GM12874 (cell line): ENCODE results near the gene SNX7.

Experiments
- TF ChIP-seq, protein P1 (sequence below): IDR thresholded peaks from 2 replicates; pipeline ENCODE4 v1.5.1; 2011; ENCODE audit warnings: low read depth, mild to moderate bottlenecking, control low read depth, low read length, moderate library complexity; ENCODE audit not compliant: insufficient read depth

The SNX7 gene

DNA sequence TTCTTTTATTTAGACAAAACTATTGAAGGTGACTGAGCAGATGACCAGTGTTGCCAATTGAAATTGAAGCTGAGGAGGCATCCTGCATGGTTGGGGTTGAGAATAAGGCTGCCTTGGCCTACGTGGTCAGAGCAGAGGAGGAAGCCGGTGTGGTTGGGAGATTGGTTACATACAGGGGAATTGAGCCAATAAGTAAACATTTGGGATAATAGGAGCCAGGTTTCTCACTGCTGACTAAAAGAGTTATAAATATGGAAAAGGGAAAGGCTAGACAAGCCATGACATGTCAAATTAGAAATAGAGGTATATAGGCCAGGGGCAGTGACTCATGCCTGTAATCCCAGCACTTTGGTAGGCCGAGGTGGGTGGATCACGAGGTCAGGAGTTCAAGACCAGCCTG lies 15.8 kb downstream of the SNX7 start:
- TF ChIP-seq, protein P1, sequence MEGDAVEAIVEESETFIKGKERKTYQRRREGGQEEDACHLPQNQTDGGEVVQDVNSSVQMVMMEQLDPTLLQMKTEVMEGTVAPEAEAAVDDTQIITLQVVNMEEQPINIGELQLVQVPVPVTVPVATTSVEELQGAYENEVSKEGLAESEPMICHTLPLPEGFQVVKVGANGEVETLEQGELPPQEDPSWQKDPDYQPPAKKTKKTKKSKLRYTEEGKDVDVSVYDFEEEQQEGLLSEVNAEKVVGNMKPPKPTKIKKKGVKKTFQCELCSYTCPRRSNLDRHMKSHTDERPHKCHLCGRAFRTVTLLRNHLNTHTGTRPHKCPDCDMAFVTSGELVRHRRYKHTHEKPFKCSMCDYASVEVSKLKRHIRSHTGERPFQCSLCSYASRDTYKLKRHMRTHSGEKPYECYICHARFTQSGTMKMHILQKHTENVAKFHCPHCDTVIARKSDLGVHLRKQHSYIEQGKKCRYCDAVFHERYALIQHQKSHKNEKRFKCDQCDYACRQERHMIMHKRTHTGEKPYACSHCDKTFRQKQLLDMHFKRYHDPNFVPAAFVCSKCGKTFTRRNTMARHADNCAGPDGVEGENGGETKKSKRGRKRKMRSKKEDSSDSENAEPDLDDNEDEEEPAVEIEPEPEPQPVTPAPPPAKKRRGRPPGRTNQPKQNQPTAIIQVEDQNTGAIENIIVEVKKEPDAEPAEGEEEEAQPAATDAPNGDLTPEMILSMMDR = no peak

DNA sequence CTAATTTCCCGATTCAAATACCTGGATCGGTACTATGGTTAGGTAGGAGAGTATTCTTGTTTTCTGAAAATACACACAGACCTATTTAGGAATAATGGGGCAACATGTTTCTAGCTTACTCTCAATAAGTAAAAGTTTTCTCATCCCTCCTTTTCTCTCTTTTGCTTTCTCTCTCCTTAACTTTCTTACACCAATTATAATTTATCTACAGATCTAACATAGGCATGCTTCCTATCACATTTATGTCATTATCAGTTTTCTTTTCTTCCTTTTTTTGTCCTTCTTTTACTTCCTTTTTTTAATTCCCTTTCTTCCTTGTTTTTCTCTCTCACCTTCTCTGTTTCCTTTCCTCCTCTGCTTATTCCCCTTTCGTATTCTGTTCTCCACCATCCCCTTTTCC lies 20.3 kb downstream of the SNX7 start:
- TF ChIP-seq, protein P1 = no peak

DNA sequence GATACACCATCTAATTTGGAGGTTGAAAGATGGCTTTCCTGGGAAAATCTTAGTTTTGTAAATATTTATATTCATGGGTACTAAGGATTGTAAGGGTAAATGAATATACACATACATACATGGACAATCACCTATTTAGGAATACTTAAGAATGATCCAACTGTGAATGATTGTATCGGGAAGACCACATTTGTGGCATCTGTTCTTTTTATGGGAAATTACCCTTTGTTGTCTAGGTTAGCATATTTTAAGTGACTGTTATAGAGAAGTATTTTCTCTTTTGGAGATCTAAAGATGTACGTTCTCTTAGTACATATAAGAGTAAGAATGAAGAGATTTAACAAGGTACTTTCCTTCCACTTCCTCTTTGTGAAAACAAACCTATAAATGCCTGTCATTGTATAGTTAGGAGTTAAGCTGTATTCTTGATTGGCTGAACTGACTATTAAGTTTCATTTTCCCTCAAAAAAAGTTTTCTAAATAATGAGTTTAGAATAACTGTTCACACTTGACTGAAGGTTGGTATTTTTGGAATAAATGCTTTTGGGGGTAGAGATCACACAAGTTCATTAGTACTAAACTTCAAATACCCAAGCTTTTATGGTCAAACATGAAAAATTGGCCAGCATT lies 26.7 kb downstream of the SNX7 start:
- TF ChIP-seq, protein P1 = no peak

DNA sequence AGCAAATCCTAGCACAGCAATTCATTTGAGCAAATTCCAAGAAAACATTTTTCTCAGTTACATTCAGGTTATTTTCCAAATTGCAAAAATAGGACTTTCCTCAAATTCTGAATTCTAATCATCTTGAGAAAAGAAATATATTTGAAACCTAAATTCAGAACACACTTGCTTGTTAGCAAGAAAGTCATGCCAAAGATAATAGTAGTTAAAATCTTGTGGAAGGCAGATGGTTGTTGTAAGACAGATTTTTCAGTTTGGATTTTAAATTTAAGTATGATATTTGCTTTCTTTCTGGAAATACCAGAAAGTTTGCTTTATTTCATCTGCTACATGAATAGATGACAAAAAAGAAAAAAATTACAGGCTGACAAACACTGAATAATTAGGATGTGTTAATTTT lies 29.1 kb downstream of the SNX7 start:
- TF ChIP-seq, protein P1 = no peak

DNA sequence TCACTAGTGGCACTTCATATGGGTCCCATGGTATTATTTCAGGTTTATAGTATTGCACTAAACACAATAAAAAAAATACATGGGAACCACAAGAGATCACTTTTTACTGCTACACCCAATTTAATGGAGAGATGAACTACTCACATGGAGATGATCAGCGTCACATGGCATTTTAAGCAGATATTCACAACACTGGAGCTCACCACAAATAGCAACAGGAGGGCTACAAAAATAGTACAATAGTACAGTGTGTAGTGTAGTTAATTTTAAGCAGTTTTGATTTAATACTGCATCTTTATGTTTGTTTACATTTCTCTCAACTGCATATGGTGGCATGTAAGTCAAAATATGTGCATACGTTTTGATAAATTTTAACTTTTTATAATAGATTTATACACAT lies 31.0 kb downstream of the SNX7 start:
- TF ChIP-seq, protein P1 = no peak

DNA sequence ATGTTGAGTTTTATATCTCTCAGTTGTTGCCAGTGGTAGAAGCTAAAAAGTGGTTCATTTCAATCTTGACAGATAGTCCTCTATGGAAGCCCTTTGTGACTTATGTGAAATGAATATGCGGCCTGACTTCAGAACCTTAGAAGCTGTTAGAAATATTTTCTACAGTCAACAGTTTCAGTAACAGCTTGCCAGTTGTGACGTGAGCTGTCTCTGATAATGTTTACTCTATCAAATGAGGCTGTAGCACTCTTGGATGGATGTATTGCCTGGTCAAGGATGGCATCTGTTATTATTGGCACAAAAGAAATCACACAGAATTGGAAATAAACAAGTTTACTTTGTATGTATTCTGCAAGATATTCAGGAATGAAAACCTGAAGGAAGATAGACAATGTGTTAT lies 31.9 kb downstream of the SNX7 start:
- TF ChIP-seq, protein P1 = no peak

DNA sequence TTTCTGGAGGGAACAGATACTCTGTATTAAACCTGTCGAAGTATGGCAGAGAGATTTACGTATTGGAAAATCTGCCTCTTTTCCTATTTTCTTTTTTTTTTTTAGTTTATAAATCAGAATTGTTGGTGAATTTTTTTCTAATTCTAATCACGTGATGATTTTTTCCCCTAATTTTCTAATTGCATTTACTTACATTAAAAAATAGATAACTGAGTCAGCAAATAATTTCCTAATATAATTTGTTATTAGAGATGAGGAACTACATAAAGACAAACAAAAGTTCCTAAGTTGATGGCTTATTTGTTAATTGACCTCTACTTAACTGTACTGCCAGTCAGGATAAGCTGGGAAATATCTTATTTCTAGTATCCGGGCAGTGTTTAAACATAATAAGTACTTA lies 34.6 kb downstream of the SNX7 start:
- TF ChIP-seq, protein P1 = no peak
